GM12891 (cell line): Measurements from ENCODE around the gene ARHGEF12.

Experiments
- POLR2A ChIP-seq: IDR thresholded peaks from 2 replicates; pipeline ENCODE4 v1.6.1; 2011; ENCODE audit warnings: low read depth, low read length, control low read depth
- POLR2AphosphoS5 ChIP-seq: IDR thresholded peaks from 2 replicates; pipeline ENCODE4 v1.6.1; 2011; ENCODE audit warnings: low read depth, low read length, control low read depth
- SPI1 ChIP-seq: IDR thresholded peaks from 2 replicates; pipeline ENCODE4 v1.6.1; 2011; ENCODE audit warnings: low read depth, low read length, control low read depth
- TAF1 ChIP-seq: IDR thresholded peaks from 2 replicates; pipeline ENCODE4 v1.6.1; 2011; ENCODE audit warnings: low read depth, low read length, control low read depth

DNA sequence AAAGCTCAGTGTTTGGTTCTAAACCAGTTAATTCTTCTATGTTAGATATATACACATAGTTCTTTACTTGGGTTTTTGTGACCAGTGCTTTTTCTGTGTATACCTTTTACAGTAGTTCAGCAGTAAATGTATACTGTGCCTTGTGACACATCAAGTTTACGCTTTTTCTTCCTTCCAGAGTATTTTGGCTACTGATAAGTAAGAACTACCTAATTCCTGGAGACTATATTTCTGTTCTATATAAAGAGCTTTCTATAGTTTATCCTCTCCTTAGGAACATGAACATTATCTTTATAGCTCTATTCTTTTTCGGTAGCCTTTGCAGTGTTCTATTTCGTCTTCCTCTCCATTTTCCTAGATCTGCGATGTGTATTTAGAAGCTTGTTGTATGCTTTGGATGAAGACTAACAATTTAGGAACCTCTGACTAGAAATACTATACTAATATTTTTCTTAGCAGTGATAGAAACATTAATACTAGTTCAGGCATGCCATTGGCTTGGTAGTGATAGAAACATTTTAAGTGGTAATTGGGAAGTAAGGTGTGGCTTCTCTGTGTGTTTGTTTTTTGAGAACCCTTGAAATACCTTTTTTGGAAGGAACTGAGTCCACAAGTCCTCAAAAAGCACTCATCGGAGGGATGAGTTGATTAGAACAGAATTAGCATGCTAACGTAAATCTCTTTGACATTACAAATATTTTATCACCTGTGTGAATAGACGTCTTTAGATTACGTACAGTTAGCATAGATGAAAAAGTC, 74.6 kb downstream of the ARHGEF12 start:
- no peak for TF ChIP-seq POLR2A
- TF ChIP-seq POLR2AphosphoS5, result no peak
- no peak for TF ChIP-seq SPI1
- no peak for TF ChIP-seq TAF1
